Hematopoietic multipotent progenitor cell treated with erythropoietin and hydrocortisone succinate and interleukin-3 and kit ligand, for 15 days (in vitro differentiated cells): ENCODE measurements around the gene MAPK8IP1.
"Not testable (repeated sequence)": the region's sequence is repeated elsewhere in the genome, so short reads cannot be mapped to it uniquely, and the experiment has no call there.

Source experiments
- DNase-seq: peaks from one replicate; pipeline ENCODE4 v3.0.0-alpha.2; 2015; ENCODE audit warnings: low spot score

The MAPK8IP1 gene

GRCh38 chr11:45890886-45891550, 5.6 kb downstream of the MAPK8IP1 start:
- DNase-seq, result no peak

GRCh38 chr11:45892856-45893255, 7.4 kb downstream of the MAPK8IP1 start:
- no peak for DNase-seq

DNA sequence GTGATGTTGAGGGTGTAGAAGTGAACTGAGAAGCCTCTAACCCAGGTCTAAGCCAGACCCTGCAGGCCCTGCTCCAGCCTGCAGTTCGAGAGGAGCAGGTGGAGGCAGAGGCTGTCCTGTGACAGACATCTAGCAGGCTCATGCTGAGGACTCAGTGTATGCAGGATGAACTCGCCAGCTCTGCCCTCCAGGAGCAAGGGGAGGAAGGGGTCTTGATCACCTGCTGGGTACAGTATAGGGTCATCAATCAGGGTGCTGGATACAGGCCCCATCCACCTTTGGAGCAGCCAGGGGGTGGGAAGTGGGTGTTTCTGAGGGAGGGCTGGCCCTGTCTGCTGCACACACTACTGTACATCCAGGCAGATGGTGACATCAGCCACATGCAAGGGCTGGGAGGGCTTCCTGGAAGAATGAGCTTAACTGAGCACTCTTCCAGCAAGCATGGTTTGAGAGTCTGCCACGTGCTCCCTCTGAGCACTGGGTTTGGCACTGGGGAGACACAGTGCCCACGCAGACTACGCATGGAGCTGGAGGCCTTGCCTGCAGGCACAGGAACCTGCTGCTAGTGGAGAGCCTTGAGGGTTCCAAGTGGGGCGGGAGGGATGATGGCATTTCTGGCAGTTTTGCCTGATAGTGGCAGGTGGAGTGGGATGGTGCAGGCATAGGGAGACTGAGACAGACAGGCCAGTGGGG, 9.2 kb downstream of the MAPK8IP1 start:
- no peak for DNase-seq

DNA sequence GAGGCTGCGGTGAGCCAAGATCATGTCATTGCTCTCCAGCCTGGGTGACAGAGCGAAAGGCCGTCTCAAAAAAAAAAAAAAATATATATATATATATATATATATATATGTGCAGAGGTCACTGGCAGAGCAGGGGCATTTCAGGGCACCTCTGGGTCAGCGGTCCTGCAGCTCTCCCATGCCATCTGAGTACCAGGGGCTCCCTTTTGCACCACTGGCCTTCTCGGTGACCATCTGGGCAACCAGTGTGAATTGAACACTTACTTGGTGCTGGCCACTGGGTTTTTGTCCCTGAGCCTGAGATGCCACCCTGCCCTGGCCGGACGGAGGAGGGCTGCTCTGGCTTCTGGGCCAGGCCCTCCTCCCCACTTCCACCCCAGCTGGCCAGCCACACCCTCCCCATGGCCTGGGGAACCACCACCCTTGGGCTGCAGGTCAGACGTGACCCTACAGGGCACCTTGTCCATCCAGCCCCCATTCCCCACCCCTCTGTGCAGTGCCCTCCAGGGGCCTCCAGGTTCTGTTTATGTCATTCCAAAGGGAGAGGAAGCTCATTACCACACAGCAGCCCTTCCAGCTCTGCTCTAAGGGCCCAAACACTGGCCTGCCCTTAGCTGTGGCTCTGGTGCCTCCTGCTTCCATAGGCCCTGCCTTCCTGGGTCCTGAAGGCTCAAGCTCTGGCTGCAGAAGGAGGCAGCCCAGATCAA, 10.3 kb downstream of the MAPK8IP1 start:
- DNase-seq, result no peak

- DNase-seq, result no peak
These were observed 11.1 kb downstream of the MAPK8IP1 start for GRCh38 chr11:45896422-45896984.

GRCh38 chr11:45897556-45897955, 12.1 kb downstream of the MAPK8IP1 start:
- no peak for DNase-seq

GRCh38 chr11:45899086-45899447, 13.6 kb downstream of the MAPK8IP1 start:
- DNase-seq, result no peak

DNA sequence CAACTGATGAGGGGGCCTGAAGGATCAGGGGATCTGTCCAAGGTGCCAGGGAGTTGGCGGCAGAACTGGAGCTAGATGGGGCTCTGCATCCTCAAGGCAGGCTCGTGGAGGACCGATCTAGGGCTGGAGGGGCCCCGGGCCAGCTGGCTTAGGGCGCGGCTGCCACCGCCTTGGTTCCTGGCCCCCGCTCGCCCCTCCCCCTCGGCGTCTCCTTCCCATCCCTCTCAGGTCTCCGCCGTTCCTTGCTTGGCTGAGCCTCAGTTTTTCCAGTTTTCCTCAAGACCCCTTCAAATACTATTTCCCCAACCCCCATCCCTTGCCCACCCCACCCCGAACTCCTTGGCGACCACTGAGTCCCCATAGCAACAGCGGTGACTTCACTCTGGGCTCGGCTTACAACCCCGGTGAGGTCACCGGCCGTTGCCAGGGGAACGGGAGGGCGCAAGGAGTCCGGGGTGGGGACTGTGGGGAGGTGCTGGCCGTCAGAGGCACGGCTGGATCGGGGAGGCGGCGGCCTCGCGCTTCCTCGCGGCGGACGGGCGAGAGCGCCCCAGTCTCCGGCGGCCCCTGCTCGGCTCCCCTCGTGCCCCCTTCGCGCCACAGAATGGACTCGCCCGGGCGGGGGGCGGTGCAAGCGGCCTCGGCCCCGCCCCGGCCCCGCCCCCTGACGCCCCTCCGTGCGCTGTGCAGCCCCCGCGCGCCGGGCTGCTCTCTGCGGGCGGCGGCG, 14.2 kb downstream of the MAPK8IP1 start:
- no peak for DNase-seq

DNA sequence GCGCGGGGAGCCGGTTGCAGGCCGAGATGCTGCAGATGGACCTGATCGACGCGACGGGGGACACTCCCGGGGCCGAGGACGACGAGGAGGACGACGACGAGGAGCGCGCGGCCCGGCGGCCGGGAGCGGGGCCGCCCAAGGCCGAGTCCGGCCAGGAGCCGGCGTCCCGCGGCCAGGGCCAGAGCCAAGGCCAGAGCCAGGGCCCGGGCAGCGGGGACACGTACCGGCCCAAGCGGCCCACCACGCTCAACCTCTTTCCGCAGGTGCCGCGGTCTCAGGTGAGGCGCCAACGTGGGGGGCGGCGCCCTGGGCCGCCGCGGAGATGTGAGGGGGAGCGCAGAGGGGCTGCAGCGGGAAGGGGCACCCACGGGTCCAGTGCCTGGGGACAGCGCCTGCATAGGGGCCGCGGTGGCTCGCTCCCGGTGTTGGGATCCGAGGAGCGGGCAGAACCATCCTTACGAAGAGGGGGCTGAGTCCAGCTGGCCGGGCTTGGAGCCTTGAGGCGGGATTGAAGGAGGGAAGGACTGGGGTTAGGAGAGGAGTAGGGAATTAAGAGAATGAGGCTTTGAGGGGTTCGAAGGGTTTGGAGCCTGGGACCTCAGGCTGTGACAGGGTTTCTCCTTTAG, 14.8 kb downstream of the MAPK8IP1 start:
- DNase-seq, result not testable (repeated sequence)

GRCh38 chr11:45900916-45901617, 15.6 kb downstream of the MAPK8IP1 start:
- no peak for DNase-seq

GRCh38 chr11:45901626-45902025, 16.2 kb downstream of the MAPK8IP1 start:
- no peak for DNase-seq

DNA sequence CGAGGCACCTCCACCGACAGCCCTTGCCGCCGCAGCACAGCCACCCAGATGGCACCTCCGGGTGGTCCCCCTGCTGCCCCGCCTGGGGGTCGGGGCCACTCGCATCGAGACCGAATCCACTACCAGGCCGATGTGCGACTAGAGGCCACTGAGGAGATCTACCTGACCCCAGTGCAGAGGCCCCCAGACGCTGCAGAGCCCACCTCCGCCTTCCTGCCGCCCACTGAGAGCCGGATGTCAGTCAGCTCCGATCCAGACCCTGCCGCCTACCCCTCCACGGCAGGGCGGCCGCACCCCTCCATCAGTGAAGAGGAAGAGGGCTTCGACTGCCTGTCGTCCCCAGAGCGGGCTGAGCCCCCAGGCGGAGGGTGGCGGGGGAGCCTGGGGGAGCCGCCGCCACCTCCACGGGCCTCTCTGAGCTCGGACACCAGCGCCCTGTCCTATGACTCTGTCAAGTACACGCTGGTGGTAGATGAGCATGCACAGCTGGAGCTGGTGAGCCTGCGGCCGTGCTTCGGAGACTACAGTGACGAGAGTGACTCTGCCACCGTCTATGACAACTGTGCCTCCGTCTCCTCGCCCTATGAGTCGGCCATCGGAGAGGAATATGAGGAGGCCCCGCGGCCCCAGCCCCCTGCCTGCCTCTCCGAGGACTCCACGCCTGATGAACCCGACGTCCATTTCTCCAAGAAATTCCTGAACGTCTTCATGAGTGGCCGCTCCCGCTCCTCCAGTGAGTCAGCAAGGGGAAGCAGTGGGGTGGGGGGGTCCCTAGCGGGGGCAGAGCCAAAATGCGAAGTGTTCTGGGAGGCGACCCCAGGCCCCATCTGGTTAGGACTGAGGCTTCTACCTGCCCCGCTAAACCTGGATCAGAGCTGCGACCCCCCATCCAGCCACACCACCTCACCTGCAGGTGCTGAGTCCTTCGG, 17.3 kb downstream of the MAPK8IP1 start:
- DNase-seq, result no peak

- DNase-seq, result no peak
These were observed 19.0 kb downstream of the MAPK8IP1 start for GRCh38 chr11:45904309-45904915.

GRCh38 chr11:45905095-45905494, 19.6 kb downstream of the MAPK8IP1 start:
- DNase-seq, result no peak

DNA sequence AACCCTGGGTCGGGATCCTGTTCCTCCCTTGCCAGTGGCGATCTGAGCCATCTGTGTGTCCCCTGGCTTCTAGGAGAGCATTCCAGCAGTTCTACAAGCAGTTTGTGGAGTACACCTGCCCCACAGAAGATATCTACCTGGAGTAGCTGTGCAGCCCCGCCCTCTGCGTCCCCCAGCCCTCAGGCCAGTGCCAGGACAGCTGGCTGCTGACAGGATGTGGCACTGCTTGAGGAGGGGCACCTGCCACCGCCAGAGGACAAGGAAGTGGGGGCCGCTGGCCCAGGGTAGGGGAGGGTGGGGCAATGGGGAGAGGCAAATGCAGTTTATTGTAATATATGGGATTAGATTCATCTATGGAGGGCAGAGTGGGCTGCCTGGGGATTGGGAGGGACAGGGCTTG, 20.1 kb downstream of the MAPK8IP1 start:
- DNase-seq, result not testable (repeated sequence)

DNA sequence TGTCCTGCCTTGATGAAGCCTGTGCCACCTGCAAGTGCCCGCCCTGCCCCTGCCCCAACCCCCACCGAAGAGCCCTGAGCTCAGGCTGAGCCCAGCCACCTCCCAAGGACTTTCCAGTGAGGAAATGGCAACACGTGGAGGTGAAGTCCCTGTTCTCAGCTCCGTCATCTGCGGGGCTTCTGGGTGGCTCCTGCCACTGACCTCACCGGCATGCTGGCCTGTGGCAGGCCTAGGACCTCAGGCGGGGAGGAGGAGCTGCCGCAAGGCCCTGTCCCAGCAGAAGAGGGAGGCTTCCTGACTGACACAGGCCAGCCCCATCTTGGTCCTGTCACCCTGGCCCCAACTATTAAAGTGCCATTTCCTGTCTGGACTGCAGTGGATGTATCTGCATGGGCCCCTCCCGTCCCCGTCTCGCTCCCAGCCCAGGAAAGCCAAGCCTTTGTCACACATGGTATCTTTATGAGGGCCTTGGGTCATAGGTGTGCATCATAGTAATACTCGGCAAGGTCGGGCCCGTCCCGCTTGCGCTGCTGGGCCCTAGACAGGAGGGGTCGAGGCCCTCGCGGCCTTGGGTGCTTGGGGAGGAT, 20.7 kb downstream of the MAPK8IP1 start:
- DNase-seq, result no peak

- DNase-seq, result no peak
These were observed 21.6 kb downstream of the MAPK8IP1 start, which contains the start of gene FREY1 for GRCh38 chr11:45906965-45907611. FREY1 (minus strand) TSS chr11:45907271; CDS start chr11:45907245, 26 bp downstream.

GRCh38 chr11:45907911-45908370, 22.5 kb downstream of the MAPK8IP1 start:
- DNase-seq, result no peak
